Astrocyte (in vitro differentiated cells and primary cell): ENCODE data around the gene MAP3K14. TPM values are rescaled to one million over a fixed set of nuclear protein-coding genes. Genes with fewer than 3 reads are reported as not detected.

Experiments
- DNase-seq: peaks from one replicate; pipeline ENCODE4 v3.0.0-alpha.2; 2010; ENCODE audit warnings: low read depth
- FAIRE-seq: peaks from 2 replicates; lab custom pipeline; 2011; peaks lifted over from hg19 to GRCh38; lab: Jason Lieb, UNC
- H2AFZ ChIP-seq: 2 replicates; pipeline ENCODE4 v1.6.0; 2012; ENCODE audit warnings: low read depth, low read length, inconsistent platforms
- H3K27ac ChIP-seq: 2 replicates; pipeline ENCODE4 v1.5.1; 2011; ENCODE audit warnings: low read depth, low read length, inconsistent platforms
- H3K27me3 ChIP-seq: 2 replicates; pipeline ENCODE4 v1.6.0; 2011; ENCODE audit warnings: low read length, inconsistent platforms; ENCODE audit not compliant: insufficient read depth
- H3K36me3 ChIP-seq: 2 replicates; pipeline ENCODE4 v1.5.1; 2011; ENCODE audit warnings: low read length, inconsistent platforms; ENCODE audit not compliant: insufficient read depth
- H3K4me1 ChIP-seq: 2 replicates; pipeline ENCODE4 v1.5.1; 2011; ENCODE audit warnings: low read length, inconsistent platforms; ENCODE audit not compliant: insufficient read depth
- H3K4me2 ChIP-seq: 2 replicates; pipeline ENCODE4 v1.6.0; 2012; ENCODE audit warnings: low read length, inconsistent platforms
- H3K4me3 ChIP-seq: 2 replicates; pipeline ENCODE4 v1.5.1; 2011; ENCODE audit warnings: low read depth, mild to moderate bottlenecking, low read length, inconsistent platforms; ENCODE audit not compliant: insufficient read depth
- H3K79me2 ChIP-seq: 2 replicates; pipeline ENCODE4 v1.6.0; 2012; ENCODE audit warnings: mild to moderate bottlenecking, low read length, inconsistent platforms; ENCODE audit not compliant: insufficient read depth
- H3K9ac ChIP-seq: 2 replicates; pipeline ENCODE4 v1.6.0; 2012; ENCODE audit warnings: mild to moderate bottlenecking, low read length, inconsistent platforms
- H3K9me3 ChIP-seq: 2 replicates; pipeline ENCODE4 v1.5.1; 2012; ENCODE audit warnings: low read depth, mild to moderate bottlenecking, low read length, inconsistent platforms; ENCODE audit not compliant: insufficient read depth
- H4K20me1 ChIP-seq: 2 replicates; pipeline ENCODE4 v1.6.0; 2012; ENCODE audit warnings: low read length, inconsistent platforms; ENCODE audit not compliant: insufficient read depth
- H3K27ac Mint-ChIP-seq: one replicate; pipeline ENCODE4 v1.8.0; 2021; ENCODE audit warnings: mild to moderate bottlenecking, mixed read lengths; ENCODE audit not compliant: unreplicated experiment
- H3K27me3 Mint-ChIP-seq: one replicate; pipeline ENCODE4 v1.8.0; 2021; ENCODE audit warnings: low read depth, mixed read lengths; ENCODE audit not compliant: unreplicated experiment
- H3K36me3 Mint-ChIP-seq: one replicate; pipeline ENCODE4 v1.8.0; 2021; ENCODE audit warnings: low read depth, mixed read lengths; ENCODE audit not compliant: unreplicated experiment
- H3K4me1 Mint-ChIP-seq: one replicate; pipeline ENCODE4 v1.8.0; 2021; ENCODE audit warnings: low read depth, mixed read lengths; ENCODE audit not compliant: unreplicated experiment
- H3K4me3 Mint-ChIP-seq: one replicate; pipeline ENCODE4 v1.8.0; 2021; ENCODE audit warnings: mild to moderate bottlenecking, moderate library complexity, mixed read lengths; ENCODE audit not compliant: unreplicated experiment
- H3K9me3 Mint-ChIP-seq: one replicate; pipeline ENCODE4 v1.8.0; 2021; ENCODE audit warnings: mild to moderate bottlenecking, mixed read lengths; ENCODE audit not compliant: unreplicated experiment
- CTCF ChIP-seq: IDR thresholded peaks from 2 replicates; pipeline ENCODE4 v1.5.1; 2011; ENCODE audit warnings: low read depth, mild to moderate bottlenecking, inconsistent platforms, low read length, moderate library complexity; ENCODE audit not compliant: insufficient read depth
- EZH2 ChIP-seq: IDR thresholded peaks from 2 replicates; pipeline ENCODE4 v1.6.1; 2012; ENCODE audit warnings: mild to moderate bottlenecking, low read length, inconsistent platforms; ENCODE audit not compliant: insufficient read depth
- total RNA-seq: library from RNA; stranded (reverse); gene quantifications from 2 replicates; pipeline ENCODE4 v1.2.1, GENCODE V29; 2021

Gene MAP3K14
- total RNA-seq, 1 donor from 2014 or later: 10.8 TPM

GRCh38 chr17:45308016-45308365, 8.8 kb downstream of the MAP3K14 start:
- Histone ChIP-seq H4K20me1 (peaks cover 77% of the 10 kb centered on the region), H3K9me3 (no peaks in the 10 kb centered on the region), H2AFZ (no peak overlapping the region), H3K27ac (peak overlapping the region; percentile 84), H3K4me1 (peaks cover 56% of the 10 kb centered on the region), H3K27me3 (no peaks in the 10 kb centered on the region), H3K9ac (peak overlapping the region; percentile 51), H3K36me3 (no peaks in the 10 kb centered on the region), H3K4me2 (peak overlapping the region; percentile 67), H3K79me2 (peaks cover 97% of the 10 kb centered on the region), H3K4me3 (no peak overlapping the region)
- TF ChIP-seq EZH2: no peak
- TF ChIP-seq CTCF: no peak
- DNase-seq: no peak
- Mint-ChIP-seq H3K36me3 (peaks cover 15% of the 10 kb centered on the region), H3K9me3 (no peaks in the 10 kb centered on the region), H3K27me3 (no peaks in the 10 kb centered on the region), H3K4me3 (no peak overlapping the region), H3K4me1 (peaks cover 32% of the 10 kb centered on the region), H3K27ac (no peak overlapping the region)
- FAIRE-seq: no peak

- peaks cover 77% of the 10 kb centered on the region for H4K20me1 ChIP-seq
- peak overlapping the region; percentile 67 for H3K4me2 ChIP-seq
- FAIRE-seq (peak; percentile 34), DNase-seq (peak; percentile 85)
- peak overlapping the region; percentile 84 for H3K27ac ChIP-seq
- Mint-ChIP-seq H3K4me1 (peaks cover 32% of the 10 kb centered on the region), H3K36me3 (peaks cover 15% of the 10 kb centered on the region), H3K27me3 (no peaks in the 10 kb centered on the region), H3K27ac (no peak overlapping the region), H3K4me3 (no peak overlapping the region), H3K9me3 (no peaks in the 10 kb centered on the region)
- peak overlapping the region; percentile 51 for H3K9ac ChIP-seq
- H2AFZ ChIP-seq: no peak overlapping the region
- no peaks in the 10 kb centered on the region for H3K36me3 ChIP-seq
- H3K4me3 ChIP-seq: no peak overlapping the region
- no peak for TF ChIP-seq CTCF
- TF ChIP-seq EZH2: no peak
- H3K79me2 ChIP-seq: peaks cover 97% of the 10 kb centered on the region
- no peaks in the 10 kb centered on the region for H3K27me3 ChIP-seq
- no peaks in the 10 kb centered on the region for H3K9me3 ChIP-seq
- peaks cover 56% of the 10 kb centered on the region for H3K4me1 ChIP-seq
Measured at GRCh38 chr17:45307290-45308015, 9.4 kb downstream of the MAP3K14 start.

GRCh38 chr17:45306623-45307022, 10.2 kb downstream of the MAP3K14 start:
- H3K4me1 Mint-ChIP-seq: peaks cover 26% of the 10 kb centered on the region
- no peaks in the 10 kb centered on the region for H3K36me3 ChIP-seq
- H3K79me2 ChIP-seq: peaks cover 96% of the 10 kb centered on the region

More at GRCh38 chr17:45306623-45307022, 10.2 kb downstream of the MAP3K14 start:
- Histone ChIP-seq H3K9ac (no peak overlapping the region), H3K27ac (no peak overlapping the region), H3K9me3 (no peaks in the 10 kb centered on the region), H3K4me1 (peaks cover 50% of the 10 kb centered on the region), H3K4me2 (peak overlapping the region; percentile 24), H3K27me3 (no peaks in the 10 kb centered on the region), H4K20me1 (peaks cover 72% of the 10 kb centered on the region), H2AFZ (no peak overlapping the region), H3K4me3 (no peak overlapping the region)
- Mint-ChIP-seq H3K9me3 (no peaks in the 10 kb centered on the region), H3K36me3 (peaks cover 13% of the 10 kb centered on the region), H3K27me3 (no peaks in the 10 kb centered on the region), H3K27ac (peak overlapping the region; percentile 66), H3K4me3 (no peak overlapping the region)
- no peak for TF ChIP-seq EZH2
- TF ChIP-seq CTCF: no peak
- FAIRE-seq: no peak
- DNase-seq: no peak
